ENCODE results near the gene MLEC.

DNA sequence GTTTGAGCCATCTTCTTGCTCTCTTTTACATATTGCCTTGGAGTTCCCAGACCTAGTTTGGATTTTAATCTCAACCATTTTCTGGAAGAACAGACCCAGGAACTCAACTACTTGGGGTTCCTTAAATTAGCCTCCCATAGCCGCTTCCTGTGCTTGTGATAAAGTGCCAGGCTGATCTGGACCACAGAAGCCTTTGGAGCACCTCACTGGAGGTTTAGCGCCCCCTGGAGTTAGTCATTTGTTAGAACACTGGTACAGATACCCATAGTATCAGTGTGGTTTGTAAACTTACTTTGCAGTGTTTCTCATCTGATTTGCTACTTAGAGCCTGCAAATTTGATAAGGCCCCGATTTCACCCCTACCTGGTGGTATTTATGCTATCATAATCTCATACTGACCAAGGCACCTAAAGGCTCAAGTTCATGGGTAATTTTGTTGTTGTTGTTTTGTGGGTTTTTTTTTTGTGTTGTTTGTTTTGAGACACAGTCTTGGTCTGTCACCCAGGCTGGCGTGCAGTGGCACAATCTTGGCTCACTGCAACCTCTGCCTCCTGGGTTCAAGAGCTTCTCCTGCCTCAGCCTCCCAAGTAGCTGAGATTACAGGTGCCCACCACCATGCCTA lies 27.0 kb downstream of the MLEC start:
- TF ChIP-seq ATF7 (IDR thresholded peaks at IDR 0.05) (no peak), ATF7 (CRISPR knock-in tag; IDR thresholded peaks at IDR 0.05) (no peak), SETDB1 (CRISPR knock-in tag; IDR thresholded peaks at IDR 0.05; ENCODE audit: borderline replicate concordance) (no peak), ZNF713 (CRISPR knock-in tag; IDR thresholded peaks at IDR 0.05) (no peak), CC2D1A (CRISPR knock-in tag; IDR thresholded peaks at IDR 0.05) (no peak)
- TF ChIP-seq, protein P1, sequence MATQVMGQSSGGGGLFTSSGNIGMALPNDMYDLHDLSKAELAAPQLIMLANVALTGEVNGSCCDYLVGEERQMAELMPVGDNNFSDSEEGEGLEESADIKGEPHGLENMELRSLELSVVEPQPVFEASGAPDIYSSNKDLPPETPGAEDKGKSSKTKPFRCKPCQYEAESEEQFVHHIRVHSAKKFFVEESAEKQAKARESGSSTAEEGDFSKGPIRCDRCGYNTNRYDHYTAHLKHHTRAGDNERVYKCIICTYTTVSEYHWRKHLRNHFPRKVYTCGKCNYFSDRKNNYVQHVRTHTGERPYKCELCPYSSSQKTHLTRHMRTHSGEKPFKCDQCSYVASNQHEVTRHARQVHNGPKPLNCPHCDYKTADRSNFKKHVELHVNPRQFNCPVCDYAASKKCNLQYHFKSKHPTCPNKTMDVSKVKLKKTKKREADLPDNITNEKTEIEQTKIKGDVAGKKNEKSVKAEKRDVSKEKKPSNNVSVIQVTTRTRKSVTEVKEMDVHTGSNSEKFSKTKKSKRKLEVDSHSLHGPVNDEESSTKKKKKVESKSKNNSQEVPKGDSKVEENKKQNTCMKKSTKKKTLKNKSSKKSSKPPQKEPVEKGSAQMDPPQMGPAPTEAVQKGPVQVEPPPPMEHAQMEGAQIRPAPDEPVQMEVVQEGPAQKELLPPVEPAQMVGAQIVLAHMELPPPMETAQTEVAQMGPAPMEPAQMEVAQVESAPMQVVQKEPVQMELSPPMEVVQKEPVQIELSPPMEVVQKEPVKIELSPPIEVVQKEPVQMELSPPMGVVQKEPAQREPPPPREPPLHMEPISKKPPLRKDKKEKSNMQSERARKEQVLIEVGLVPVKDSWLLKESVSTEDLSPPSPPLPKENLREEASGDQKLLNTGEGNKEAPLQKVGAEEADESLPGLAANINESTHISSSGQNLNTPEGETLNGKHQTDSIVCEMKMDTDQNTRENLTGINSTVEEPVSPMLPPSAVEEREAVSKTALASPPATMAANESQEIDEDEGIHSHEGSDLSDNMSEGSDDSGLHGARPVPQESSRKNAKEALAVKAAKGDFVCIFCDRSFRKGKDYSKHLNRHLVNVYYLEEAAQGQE (IDR thresholded peaks at IDR 0.05; ENCODE audit: borderline replicate concordance in 1 of 2, low read depth in 1 of 2, low read length in 2 of 2), result no peak
